ENCODE results near the gene GARRE1.

The GARRE1 gene

DNA sequence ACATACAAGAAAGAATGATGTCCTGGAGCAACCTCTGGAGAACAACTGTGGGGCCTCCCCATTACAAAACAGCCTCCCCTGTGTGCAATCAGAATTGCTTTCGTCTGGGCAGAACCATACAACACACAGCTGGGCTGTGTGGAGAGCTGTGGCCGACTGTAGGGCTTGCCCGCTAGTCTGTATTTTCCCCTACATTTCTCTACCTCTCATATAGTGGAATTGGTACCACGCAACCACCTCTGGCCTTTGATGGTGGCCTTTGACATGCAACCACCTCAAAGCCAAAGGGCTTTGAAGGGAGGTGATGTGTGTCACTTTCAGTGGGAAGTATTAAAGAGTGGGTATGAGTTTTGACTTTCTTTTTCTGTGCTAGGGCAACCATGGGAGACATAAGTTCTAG, 34.0 kb downstream of the GARRE1 start:
- no peak overlapping the region for H2AFZ ChIP-seq (ENCODE audit: low read length)
- H3K9me2 ChIP-seq (replicated peaks; ENCODE audit: insufficient read depth, low read length): no peaks in the 10 kb centered on the region
- H3K4me2 ChIP-seq (ENCODE audit: low read depth, low read length): no peak overlapping the region
- no peak overlapping the region for H3K27ac ChIP-seq (ENCODE audit: low read length)
- TF ChIP-seq, protein P1, sequence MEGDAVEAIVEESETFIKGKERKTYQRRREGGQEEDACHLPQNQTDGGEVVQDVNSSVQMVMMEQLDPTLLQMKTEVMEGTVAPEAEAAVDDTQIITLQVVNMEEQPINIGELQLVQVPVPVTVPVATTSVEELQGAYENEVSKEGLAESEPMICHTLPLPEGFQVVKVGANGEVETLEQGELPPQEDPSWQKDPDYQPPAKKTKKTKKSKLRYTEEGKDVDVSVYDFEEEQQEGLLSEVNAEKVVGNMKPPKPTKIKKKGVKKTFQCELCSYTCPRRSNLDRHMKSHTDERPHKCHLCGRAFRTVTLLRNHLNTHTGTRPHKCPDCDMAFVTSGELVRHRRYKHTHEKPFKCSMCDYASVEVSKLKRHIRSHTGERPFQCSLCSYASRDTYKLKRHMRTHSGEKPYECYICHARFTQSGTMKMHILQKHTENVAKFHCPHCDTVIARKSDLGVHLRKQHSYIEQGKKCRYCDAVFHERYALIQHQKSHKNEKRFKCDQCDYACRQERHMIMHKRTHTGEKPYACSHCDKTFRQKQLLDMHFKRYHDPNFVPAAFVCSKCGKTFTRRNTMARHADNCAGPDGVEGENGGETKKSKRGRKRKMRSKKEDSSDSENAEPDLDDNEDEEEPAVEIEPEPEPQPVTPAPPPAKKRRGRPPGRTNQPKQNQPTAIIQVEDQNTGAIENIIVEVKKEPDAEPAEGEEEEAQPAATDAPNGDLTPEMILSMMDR (IDR thresholded peaks at IDR 0.05; ENCODE audit: low read length): no peak
- no peak for TF ChIP-seq EZH2 (optimal IDR thresholded peaks at IDR 0.05; ENCODE audit: low read depth, low read length)
- no peak for TF ChIP-seq EZH2phosphoT487 (IDR thresholded peaks at IDR 0.05; ENCODE audit: low read length)
- no peaks in the 10 kb centered on the region for H3K9me3 ChIP-seq (replicated peaks; ENCODE audit: insufficient read depth, low read length)
- no peak overlapping the region for H3K4me3 ChIP-seq (ENCODE audit: low read length)
- no peaks in the 10 kb centered on the region for H4K20me1 ChIP-seq (ENCODE audit: insufficient read depth, low read length)
- no peak for DNase-seq
- no peak overlapping the region for H3K9ac ChIP-seq (ENCODE audit: low read length)
- no peaks in the 10 kb centered on the region for H3K36me3 ChIP-seq (replicated peaks; ENCODE audit: insufficient read depth, low read length)
- H3K79me2 ChIP-seq (ENCODE audit: low read length): no peaks in the 10 kb centered on the region
- H3K27me3 ChIP-seq (replicated peaks; ENCODE audit: insufficient read depth, low read length): no peaks in the 10 kb centered on the region
- H3F3A ChIP-seq (ENCODE audit: insufficient read depth, low read length): no peaks in the 10 kb centered on the region
- H3K4me1 ChIP-seq (ENCODE audit: low read length): no peaks in the 10 kb centered on the region

GRCh38 chr19:34291235-34291634, 36.9 kb downstream of the GARRE1 start:
- Histone ChIP-seq H3K27ac (ENCODE audit: low read length) (no peak overlapping the region), H3F3A (ENCODE audit: insufficient read depth, low read length) (no peaks in the 10 kb centered on the region), H3K27me3 (replicated peaks; ENCODE audit: insufficient read depth, low read length) (no peaks in the 10 kb centered on the region), H3K9me3 (replicated peaks; ENCODE audit: insufficient read depth, low read length) (no peaks in the 10 kb centered on the region), H3K79me2 (ENCODE audit: low read length) (no peaks in the 10 kb centered on the region), H3K9me2 (replicated peaks; ENCODE audit: insufficient read depth, low read length) (no peaks in the 10 kb centered on the region), H3K4me1 (ENCODE audit: low read length) (no peaks in the 10 kb centered on the region), H2AFZ (ENCODE audit: low read length) (no peak overlapping the region), H3K36me3 (replicated peaks; ENCODE audit: insufficient read depth, low read length) (no peaks in the 10 kb centered on the region), H4K20me1 (ENCODE audit: insufficient read depth, low read length) (no peaks in the 10 kb centered on the region), H3K4me3 (ENCODE audit: low read length) (no peak overlapping the region), H3K4me2 (ENCODE audit: low read depth, low read length) (no peak overlapping the region), H3K9ac (ENCODE audit: low read length) (no peak overlapping the region)
- DNase-seq: no peak
- TF ChIP-seq EZH2 (optimal IDR thresholded peaks at IDR 0.05; ENCODE audit: low read depth, low read length) (no peak), EZH2phosphoT487 (IDR thresholded peaks at IDR 0.05; ENCODE audit: low read length) (no peak)
- TF ChIP-seq, protein P1 (IDR thresholded peaks at IDR 0.05; ENCODE audit: low read length): no peak

- H3K9me3 ChIP-seq (replicated peaks; ENCODE audit: insufficient read depth, low read length): no peaks in the 10 kb centered on the region
- no peaks in the 10 kb centered on the region for H3K36me3 ChIP-seq (replicated peaks; ENCODE audit: insufficient read depth, low read length)
- no peak overlapping the region for H3K4me2 ChIP-seq (ENCODE audit: low read depth, low read length)
- no peak for DNase-seq
- no peaks in the 10 kb centered on the region for H4K20me1 ChIP-seq (ENCODE audit: insufficient read depth, low read length)
- no peaks in the 10 kb centered on the region for H3K4me1 ChIP-seq (ENCODE audit: low read length)
- H3F3A ChIP-seq (ENCODE audit: insufficient read depth, low read length): no peaks in the 10 kb centered on the region
- H3K79me2 ChIP-seq (ENCODE audit: low read length): no peaks in the 10 kb centered on the region
- no peak overlapping the region for H3K9ac ChIP-seq (ENCODE audit: low read length)
- TF ChIP-seq EZH2phosphoT487 (IDR thresholded peaks at IDR 0.05; ENCODE audit: low read length) (no peak), EZH2 (optimal IDR thresholded peaks at IDR 0.05; ENCODE audit: low read depth, low read length) (no peak)
- TF ChIP-seq, protein P1 (IDR thresholded peaks at IDR 0.05; ENCODE audit: low read length): no peak
- no peak overlapping the region for H3K27ac ChIP-seq (ENCODE audit: low read length)
- H3K9me2 ChIP-seq (replicated peaks; ENCODE audit: insufficient read depth, low read length): no peaks in the 10 kb centered on the region
- H2AFZ ChIP-seq (ENCODE audit: low read length): no peak overlapping the region
- H3K27me3 ChIP-seq (replicated peaks; ENCODE audit: insufficient read depth, low read length): no peaks in the 10 kb centered on the region
- H3K4me3 ChIP-seq (ENCODE audit: low read length): no peak overlapping the region
These were observed 40.7 kb downstream of the GARRE1 start for GRCh38 chr19:34295103-34295502.

Measured in MM.1S (cell line).